CD4-positive, alpha-beta T cell treated with Interleukin-15 for 4 hours (primary cell): ENCODE results near the gene TMEM82.
A peak's percentile ranks its signal among the peaks of the same experiment; 100 is the strongest.
"Not testable (repeated sequence)": the region's sequence is repeated elsewhere in the genome, so short reads cannot be mapped to it uniquely, and the experiment has no call there.

Experiments used
- DNase-seq: peaks from one replicate; pipeline ENCODE4 v3.0.0-alpha.2; 2020; ENCODE audit warnings: low spot score

The TMEM82 gene

DNA sequence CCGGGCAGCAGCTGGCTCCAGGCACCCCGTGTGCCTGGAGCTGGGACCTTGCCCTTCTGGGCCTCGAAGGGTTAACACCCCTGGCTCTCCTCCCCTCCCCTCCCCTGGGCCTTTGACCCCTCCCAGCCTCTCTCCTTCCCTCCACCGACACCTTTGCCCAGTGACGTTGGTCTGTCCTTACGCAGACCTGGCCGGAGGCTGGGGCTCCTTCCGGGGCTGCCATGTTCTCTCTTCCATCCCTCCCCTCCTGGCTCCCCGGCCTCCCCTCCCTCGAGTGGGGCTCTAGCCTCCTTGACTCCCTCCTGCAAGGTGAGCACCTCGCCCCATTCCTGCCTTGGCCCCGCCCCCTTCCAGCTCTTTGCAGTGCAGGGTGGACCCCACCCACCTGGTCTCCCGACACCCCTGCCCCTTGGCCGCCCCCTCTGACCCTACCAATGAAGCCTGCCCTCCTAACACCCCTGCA lies at the start of gene TMEM82:
TSS of gene TMEM82 (plus strand) at position 161 of the 463 bp plus-strand sequence. CDS start at position 222, 61 bp downstream.
- no peak for DNase-seq

DNA sequence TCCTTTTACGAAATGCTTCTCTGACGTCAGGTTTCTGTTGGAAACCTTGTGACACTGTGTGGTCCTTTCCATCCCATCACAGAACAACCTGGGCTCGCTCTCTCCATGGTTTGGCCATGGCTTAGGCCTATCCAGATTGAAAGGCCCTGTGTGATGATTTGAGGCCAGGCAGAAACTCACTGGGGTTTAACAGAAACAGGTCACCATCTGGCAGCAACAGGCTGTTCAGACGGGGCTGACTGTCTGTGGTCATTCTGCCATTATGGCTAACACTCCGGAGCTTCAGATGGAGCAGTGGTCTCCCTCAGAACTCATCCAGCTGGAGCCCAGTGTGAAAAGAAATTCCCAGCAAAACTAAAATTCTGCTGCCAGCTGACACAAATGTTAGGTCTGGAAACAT lies 48.9 kb upstream of the TMEM82 start:
- no peak for DNase-seq

- peak; percentile 20 for DNase-seq
Observed at GRCh38 chr1:15696956-15697521, 45.3 kb upstream of the TMEM82 start.

- DNase-seq = no peak
Observed at GRCh38 chr1:15698201-15698600, 44.1 kb upstream of the TMEM82 start.

- not testable (repeated sequence) for DNase-seq
Observed at GRCh38 chr1:15699321-15699720, 43.0 kb upstream of the TMEM82 start.

- DNase-seq = no peak
Observed at GRCh38 chr1:15700508-15700907, 41.8 kb upstream of the TMEM82 start.

DNA sequence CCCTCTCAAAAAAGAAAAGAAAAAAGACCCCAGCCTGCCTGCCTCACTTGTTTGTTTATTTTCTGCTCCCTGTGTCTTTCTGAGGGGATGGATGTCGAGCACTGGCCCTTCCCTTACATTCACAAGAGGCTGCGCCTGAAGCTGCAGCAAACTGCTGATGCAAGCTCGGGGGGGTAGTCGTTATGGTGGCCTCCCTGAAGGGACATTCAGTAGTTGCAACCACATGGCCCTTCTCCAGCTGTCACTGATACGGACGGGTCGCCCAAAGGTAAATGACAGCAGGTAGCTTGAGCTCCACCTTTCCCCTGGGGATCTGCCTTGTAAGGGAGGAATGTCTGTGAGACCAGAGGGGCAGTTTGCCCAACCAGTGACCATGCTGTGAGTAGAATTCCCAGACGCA lies 40.5 kb upstream of the TMEM82 start:
- no peak for DNase-seq

GRCh38 chr1:15702722-15703550 lies 39.4 kb upstream of the TMEM82 start:
- no peak for DNase-seq

- no peak for DNase-seq
Observed at GRCh38 chr1:15703562-15703961, 38.7 kb upstream of the TMEM82 start.

- no peak for DNase-seq
Observed at GRCh38 chr1:15704526-15705183, 37.6 kb upstream of the TMEM82 start.

DNA sequence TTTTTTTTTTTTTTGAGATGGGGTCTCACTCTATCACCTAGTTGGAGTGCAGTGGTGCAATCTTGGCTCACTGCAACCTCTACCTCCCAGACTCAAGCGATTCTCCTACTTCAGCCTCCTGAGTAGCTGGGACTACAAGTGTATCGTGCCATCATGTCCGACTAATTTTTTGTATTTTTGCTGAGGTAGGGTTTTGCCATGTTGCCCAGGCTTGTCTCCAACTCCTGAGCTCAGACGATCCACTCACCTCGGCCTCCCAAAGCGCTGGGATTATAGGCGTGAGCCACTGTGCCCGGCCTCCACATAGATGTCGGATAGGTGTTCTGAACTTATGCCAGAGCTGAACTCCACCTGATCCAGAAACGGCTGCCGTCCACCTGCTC lies 37.1 kb upstream of the TMEM82 start:
- DNase-seq = no peak

DNA sequence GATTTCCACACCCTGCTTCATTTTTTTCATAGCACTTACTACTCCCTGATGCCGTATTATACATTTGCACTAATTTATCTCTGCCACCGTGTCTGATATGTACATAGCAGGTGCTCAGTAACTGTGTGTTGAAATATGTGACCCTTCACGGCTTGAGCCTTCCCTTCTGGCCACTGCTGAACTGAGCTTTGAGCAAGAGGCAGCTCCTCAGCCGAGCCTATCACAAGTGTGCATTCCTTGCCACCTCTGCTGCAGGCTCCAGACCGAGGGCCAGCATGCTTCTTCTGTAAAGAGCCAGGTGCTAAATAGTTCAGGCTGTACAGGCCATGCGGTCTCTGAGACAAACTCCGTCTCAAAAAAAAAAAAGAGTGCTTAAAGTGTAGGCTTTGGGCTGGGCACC lies 35.5 kb upstream of the TMEM82 start:
- no peak for DNase-seq

GRCh38 chr1:15707239-15707925 lies 34.9 kb upstream of the TMEM82 start:
- DNase-seq = no peak

- DNase-seq = no peak
Observed at GRCh38 chr1:15708486-15709137, 33.7 kb upstream of the TMEM82 start.

DNA sequence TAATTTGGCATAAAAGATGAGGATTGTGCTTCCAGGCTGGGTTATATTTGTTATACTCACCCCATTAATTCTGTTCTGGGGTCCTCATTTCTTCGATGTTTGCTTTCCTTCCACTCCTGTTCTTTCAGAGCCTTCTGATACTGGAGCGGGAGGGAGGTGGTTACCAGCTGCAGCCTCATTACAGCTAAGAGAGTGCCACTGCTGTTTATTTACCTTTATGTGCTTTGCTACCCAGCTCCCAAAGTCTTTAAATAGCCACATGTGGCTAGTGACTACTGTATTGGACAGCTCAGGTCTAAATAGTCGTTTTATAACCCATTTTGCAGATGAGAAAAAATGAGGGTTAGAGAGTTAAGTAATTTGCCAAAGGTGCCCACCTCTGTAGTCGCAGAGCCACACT lies 33.1 kb upstream of the TMEM82 start:
- DNase-seq = no peak

GRCh38 chr1:15712168-15712567 lies 30.1 kb upstream of the TMEM82 start:
- no peak for DNase-seq

GRCh38 chr1:15714406-15715136 lies 27.7 kb upstream of the TMEM82 start:
- DNase-seq = no peak

DNA sequence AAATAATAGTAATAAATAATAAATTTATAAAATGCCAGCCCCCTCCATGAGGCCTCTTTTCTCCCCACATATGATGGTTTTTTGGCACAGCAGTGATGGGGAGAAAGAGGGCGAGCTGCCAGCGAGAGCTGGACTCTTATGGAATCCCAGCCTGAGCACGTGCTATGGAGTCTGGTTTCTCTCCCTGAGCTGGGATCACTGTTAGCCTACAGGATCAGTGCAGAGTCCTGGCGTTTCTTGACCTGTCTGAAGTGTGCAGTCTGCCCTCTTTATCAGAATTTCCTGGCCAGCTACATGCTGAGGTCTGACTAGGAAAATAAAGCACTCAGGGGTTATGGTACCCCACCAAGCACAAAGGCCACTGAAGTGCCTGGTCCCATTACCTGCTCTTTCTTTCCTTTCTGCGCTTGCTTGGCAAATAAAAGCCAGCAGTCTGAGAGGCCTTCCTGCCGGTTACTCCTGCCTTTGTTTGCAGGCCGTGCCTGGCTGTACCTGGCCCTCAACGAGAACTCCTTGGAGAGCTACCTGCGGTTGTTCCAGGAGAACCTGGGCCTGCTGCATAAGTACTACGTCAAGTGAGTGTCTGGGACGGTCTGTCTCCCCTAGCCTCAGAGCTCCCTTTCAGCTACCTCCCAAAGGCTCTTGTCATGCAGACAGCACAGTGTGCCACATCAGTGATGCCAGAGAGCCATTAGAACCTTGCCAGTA lies 24.7 kb upstream of the TMEM82 start:
- DNase-seq = no peak

- no peak for DNase-seq
Observed at GRCh38 chr1:15718199-15718601, 24.1 kb upstream of the TMEM82 start.

- DNase-seq = no peak
Observed at GRCh38 chr1:15719381-15720120, 22.7 kb upstream of the TMEM82 start.
